Nephron (organoid): ENCODE data around the gene SLC13A4.

Experiments
- H3K27ac Mint-ChIP-seq, 3 experiments: 2 replicates each; pipeline ENCODE4 v1.8.0; 2020; ENCODE audit warnings: mixed read lengths in 3 of 3, mild to moderate bottlenecking in 2 of 3, moderate library complexity in 1 of 3
- H3K27me3 Mint-ChIP-seq: 2 replicates; pipeline ENCODE4 v1.8.0; 2021; ENCODE audit warnings: low read depth, mild to moderate bottlenecking, moderate library complexity, mixed read lengths
- H3K36me3 Mint-ChIP-seq: 2 replicates; pipeline ENCODE4 v1.8.0; 2020; ENCODE audit warnings: low read depth, mixed read lengths
- H3K4me1 Mint-ChIP-seq: 2 replicates; pipeline ENCODE4 v1.8.0; 2020; ENCODE audit warnings: mixed read lengths
- H3K4me3 Mint-ChIP-seq, 3 experiments: 2 replicates each; pipeline ENCODE4 v1.8.0; 2020; ENCODE audit warnings: mild to moderate bottlenecking in 3 of 3, mixed read lengths in 3 of 3, moderate library complexity in 2 of 3
- H3K9me3 Mint-ChIP-seq: 2 replicates; pipeline ENCODE4 v1.8.0; 2020; ENCODE audit warnings: mixed read lengths
- TF ChIP-seq, protein P1 (sequence below), 3 experiments: fragments of 200-600 bp; sonication (generic); IDR thresholded peaks; one replicate each; pipeline ENCODE4 v1.5.0; 2021; ENCODE audit warnings: antibody characterized with exemption in 3 of 3; ENCODE audit not compliant: unreplicated experiment in 3 of 3

The SLC13A4 gene

DNA sequence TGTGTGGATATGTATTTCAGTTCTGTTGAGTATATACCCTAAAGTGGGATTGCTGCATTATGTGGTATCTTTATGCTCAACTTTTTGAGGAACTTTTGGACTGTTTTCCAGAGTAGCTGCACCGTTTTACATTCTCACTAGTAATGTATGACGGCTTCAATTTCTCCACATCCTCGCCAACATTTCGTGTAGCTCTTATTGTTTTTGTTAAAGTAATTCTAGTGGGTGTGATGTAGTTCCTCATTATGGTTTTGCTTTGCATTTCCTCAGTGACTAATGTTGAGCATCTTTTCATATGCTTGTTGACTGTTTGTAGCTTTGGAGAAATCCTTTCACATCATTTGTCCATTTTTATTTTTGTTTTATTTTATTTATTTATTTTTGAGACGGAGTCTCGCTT lies 61.1 kb downstream of the SLC13A4 start:
- Mint-ChIP-seq H3K4me1 (peaks cover 17% of the 10 kb centered on the region), H3K36me3 (peaks cover 22% of the 10 kb centered on the region), H3K27ac (no peak overlapping the region), H3K27me3 (no peaks in the 10 kb centered on the region), H3K4me3 (peak overlapping the region; percentile 14 to 59 (median 20)), H3K9me3 (no peaks in the 10 kb centered on the region)
- TF ChIP-seq, protein P1, sequence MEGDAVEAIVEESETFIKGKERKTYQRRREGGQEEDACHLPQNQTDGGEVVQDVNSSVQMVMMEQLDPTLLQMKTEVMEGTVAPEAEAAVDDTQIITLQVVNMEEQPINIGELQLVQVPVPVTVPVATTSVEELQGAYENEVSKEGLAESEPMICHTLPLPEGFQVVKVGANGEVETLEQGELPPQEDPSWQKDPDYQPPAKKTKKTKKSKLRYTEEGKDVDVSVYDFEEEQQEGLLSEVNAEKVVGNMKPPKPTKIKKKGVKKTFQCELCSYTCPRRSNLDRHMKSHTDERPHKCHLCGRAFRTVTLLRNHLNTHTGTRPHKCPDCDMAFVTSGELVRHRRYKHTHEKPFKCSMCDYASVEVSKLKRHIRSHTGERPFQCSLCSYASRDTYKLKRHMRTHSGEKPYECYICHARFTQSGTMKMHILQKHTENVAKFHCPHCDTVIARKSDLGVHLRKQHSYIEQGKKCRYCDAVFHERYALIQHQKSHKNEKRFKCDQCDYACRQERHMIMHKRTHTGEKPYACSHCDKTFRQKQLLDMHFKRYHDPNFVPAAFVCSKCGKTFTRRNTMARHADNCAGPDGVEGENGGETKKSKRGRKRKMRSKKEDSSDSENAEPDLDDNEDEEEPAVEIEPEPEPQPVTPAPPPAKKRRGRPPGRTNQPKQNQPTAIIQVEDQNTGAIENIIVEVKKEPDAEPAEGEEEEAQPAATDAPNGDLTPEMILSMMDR (IDR thresholded peaks at IDR 0.05; ENCODE audit: unreplicated experiment in 3 of 3), result no peak

DNA sequence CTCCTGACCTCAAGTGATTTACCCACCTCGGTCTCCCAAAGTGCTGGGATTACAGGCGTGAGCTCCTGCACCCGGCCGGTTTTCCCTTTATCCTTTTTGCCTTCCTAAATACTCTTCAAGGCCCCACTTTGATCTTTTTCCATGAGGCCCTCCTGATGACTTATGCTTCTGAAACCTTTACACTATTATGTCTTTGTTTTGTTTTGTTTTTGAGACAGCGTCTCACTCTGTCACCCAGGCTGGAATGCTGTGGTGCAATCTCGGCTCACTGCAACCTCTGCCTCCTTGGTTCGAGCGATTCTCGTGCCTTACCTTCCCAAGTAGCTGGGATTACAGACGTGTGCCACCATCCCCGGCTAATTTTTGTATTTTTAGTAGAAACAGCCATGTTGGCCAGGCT lies 61.8 kb downstream of the SLC13A4 start:
- TF ChIP-seq, protein P1 (IDR thresholded peaks at IDR 0.05; ENCODE audit: unreplicated experiment in 3 of 3), result no peak
- Mint-ChIP-seq H3K9me3 (no peaks in the 10 kb centered on the region), H3K4me3 (peak overlapping the region; percentile 3 to 59 (median 14)), H3K4me1 (peaks cover 24% of the 10 kb centered on the region), H3K27me3 (no peaks in the 10 kb centered on the region), H3K36me3 (peaks cover 22% of the 10 kb centered on the region), H3K27ac (no peak overlapping the region)

DNA sequence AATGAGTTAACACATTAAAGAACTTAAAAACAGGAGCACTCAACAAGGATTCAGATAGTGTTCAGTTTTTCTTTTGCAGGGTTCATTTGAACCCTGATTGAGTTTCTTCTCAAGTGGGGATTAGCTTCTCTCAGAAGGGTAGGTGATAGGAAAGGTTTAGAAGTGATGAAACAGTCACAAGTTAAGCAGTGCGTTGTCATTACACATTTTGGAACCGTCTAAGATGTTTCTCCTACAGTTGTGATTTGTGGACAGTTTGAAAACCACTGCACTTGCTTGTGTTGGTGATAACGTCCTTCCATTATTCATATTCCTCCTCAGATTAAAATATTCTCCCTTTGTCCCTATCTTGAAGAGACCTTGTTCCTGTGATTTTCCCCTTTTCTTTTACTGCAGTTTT lies 62.9 kb downstream of the SLC13A4 start:
- Mint-ChIP-seq H3K4me1 (peaks cover 23% of the 10 kb centered on the region), H3K27me3 (no peaks in the 10 kb centered on the region), H3K36me3 (peaks cover 22% of the 10 kb centered on the region), H3K4me3 (peak overlapping the region; percentile 59 to 95 (median 79)), H3K27ac (peak overlapping the region in 1 of 3 experiments; percentile 20), H3K9me3 (no peaks in the 10 kb centered on the region)
- TF ChIP-seq, protein P1 (IDR thresholded peaks at IDR 0.05; ENCODE audit: unreplicated experiment in 3 of 3), result no peak

DNA sequence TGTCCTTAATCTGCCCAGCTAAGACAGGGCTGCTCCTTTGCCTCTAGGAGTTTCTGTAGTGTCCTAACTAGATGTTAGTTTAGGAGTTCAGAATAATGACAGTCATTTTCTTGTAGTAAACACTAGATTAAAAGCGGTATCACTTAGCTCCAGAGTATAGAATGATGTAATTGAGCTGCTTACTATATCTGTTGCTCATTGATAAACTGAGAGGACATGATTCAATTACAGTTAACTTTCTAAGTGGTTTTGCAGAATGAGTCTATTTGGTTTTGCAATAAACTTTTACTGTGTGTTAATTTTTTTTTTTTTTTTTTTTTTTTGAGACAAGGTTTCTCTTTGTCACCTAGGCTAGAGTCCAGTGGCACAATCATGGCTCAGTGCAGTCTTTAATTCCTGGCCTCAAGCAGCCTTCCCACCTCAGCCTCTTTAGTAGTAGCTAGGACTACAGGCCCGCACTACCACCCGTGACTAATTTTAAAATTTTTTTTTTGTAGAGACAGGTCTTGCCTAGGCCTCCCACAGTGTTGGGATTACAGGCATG lies 63.9 kb downstream of the SLC13A4 start:
- Mint-ChIP-seq H3K9me3 (no peaks in the 10 kb centered on the region), H3K27me3 (no peaks in the 10 kb centered on the region), H3K27ac (peak overlapping the region; percentile 53 to 84 (median 79)), H3K36me3 (peaks cover 22% of the 10 kb centered on the region), H3K4me3 (peak overlapping the region; percentile 95 to 98 (median 96)), H3K4me1 (peaks cover 24% of the 10 kb centered on the region)
- TF ChIP-seq, protein P1 (IDR thresholded peaks at IDR 0.05; ENCODE audit: unreplicated experiment in 3 of 3), result no peak

DNA sequence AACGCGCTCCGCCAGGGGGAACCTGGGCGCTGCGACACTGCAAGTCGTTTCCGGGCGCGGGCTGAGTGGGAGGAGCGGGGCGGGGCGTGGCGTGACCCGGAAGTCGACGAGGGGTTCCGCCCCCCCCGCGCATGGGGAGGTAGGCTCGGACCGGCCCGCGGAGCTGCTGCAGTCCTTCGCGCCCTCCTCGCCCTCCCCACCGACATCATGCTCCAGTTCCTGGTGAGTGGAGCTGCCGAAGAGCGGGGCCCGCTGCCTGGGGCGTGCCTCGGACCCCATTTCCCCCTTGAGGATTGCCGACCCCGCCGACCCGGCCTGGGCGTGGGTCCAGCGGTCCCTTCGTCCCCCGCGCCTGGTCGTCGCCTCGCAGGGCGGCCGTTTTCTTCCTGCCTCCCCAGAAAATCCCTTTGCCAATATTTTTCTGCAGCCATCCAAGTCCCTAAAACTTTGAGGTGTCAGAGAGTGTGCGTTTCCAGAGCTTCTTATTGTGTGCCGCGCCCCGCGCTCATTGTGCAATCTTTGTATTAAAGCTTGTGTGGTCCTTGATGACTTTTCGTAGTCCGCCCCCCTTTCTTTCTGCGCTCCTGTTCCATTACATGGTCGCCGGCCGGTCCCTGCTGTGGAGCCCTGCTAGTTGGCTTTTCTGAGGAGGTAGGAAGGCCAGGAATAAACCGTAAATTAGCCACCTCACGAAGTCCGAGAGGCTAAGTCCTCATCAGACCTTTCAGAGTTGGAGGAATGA lies 65.4 kb downstream of the SLC13A4 start, which contains the start of gene STMP1:
STMP1 (plus strand) TSS at position 142 of the 742 bp plus-strand sequence.
- Mint-ChIP-seq H3K36me3 (peaks cover 10% of the 10 kb centered on the region), H3K9me3 (no peaks in the 10 kb centered on the region), H3K27ac (peak within 1 kb of the TSS; percentile 94 to 99 (median 98)), H3K4me3 (peak within 1 kb of the TSS; percentile 95 to 98 (median 96)), H3K27me3 (no peaks in the 10 kb centered on the region), H3K4me1 (peaks cover 24% of the 10 kb centered on the region)
- TF ChIP-seq, protein P1 (IDR thresholded peaks at IDR 0.05; ENCODE audit: unreplicated experiment in 3 of 3), result peak in 2 of 3 experiments; percentile 71 to 75

DNA sequence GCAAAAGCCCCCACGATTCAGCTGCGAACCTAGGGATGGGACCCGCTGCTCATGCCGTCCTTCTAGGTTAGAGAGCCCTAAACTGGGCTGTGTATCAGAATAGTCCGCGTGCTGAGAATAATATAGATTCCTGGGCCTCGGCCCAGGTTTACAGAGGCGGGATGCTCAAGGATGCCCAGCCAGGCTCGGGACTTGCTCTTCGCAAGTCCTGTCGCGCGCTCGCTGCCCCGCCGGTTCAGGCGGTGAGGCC lies 65.9 kb downstream of the SLC13A4 start:
- Mint-ChIP-seq H3K9me3 (no peaks in the 10 kb centered on the region), H3K27ac (peak overlapping the region; percentile 94 to 99 (median 98)), H3K27me3 (no peaks in the 10 kb centered on the region), H3K4me3 (peak overlapping the region; percentile 95 to 98 (median 96)), H3K36me3 (peaks cover 9% of the 10 kb centered on the region), H3K4me1 (peaks cover 24% of the 10 kb centered on the region)
- TF ChIP-seq, protein P1 (IDR thresholded peaks at IDR 0.05; ENCODE audit: unreplicated experiment in 3 of 3), result peak in 1 of 3 experiments; percentile 78
